ENCODE measurements around the gene TMEM98. TPM values are rescaled to one million over a fixed set of nuclear protein-coding genes. Genes with fewer than 3 reads are reported as not detected.

TMEM98 gene
- total and polyA plus RNA-seq, 2 of the 8 experiments (the other 6 are each of a cell fraction or from before 2014, with no cell fraction given): 86.1 to 232 TPM

DNA sequence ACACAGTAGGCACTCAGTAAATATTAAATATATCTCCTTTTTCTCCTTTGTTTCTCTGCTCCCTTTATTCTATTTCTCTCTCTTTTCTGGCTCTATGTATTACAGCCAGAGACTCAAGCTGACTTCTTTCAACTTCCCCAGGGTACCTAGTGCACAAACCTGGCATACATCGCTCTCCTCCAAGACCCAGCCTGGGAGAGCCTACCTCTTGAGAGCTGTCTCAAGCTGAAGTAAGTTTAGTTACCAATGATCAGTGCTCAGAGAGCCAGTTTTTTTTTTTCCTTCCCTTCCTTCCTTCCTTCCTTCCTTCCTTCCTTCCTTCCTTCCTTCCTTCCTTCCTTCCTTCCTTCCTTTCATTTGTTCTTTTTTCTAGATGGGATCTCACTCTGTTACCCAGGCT is 19.8 kb downstream of the TMEM98 start:
- POLR2A ChIA-PET (ENCODE audit: partially characterized antibody): interaction anchor here (0.8 to 1.8 kb wide), 4 partner anchors 8 to 19 kb away, joined by 3 to 7 read pairs (median 4); no protein-coding TSS in a partner anchor
- Histone ChIP-seq H3K4me3 (ENCODE audit: extremely low read depth in 1 of 4, insufficient read depth in 2 of 4, low read depth in 3 of 4, low read length in 4 of 4) (no peak overlapping the region), H3K23me2 (ENCODE audit: low read depth, low read length) (no peaks in the 10 kb centered on the region), H3K56ac (replicated peaks; ENCODE audit: insufficient read length, low read depth, low read length) (no peak overlapping the region), H3K27ac (ENCODE audit: low read depth, low read length) (no peak overlapping the region), H4K91ac (replicated peaks; ENCODE audit: insufficient read length, low read length) (no peak overlapping the region), H2BK12ac (ENCODE audit: low read depth, low read length) (no peak overlapping the region), H3K4me1 (replicated peaks in 1 of 4; ENCODE audit: control insufficient read depth in 3 of 4, insufficient read depth in 4 of 4, low read length in 3 of 4) (no peaks in the 10 kb centered on the region), H3K23ac (ENCODE audit: insufficient read length) (no peak overlapping the region), H3K9me3 (ENCODE audit: insufficient read depth in 2 of 2, low read depth in 1 of 2, low read length in 1 of 2) (no peaks in the 10 kb centered on the region), H2BK5ac (ENCODE audit: low read depth, low read length) (no peak overlapping the region), H2BK15ac (ENCODE audit: low read length) (no peak overlapping the region), H2AK5ac (ENCODE audit: low read depth, low read length) (no peak overlapping the region), H4K20me1 (replicated peaks in 1 of 2; ENCODE audit: control insufficient read depth in 1 of 2, insufficient read depth in 2 of 2, low read length in 2 of 2) (no peaks in the 10 kb centered on the region), H4K8ac (ENCODE audit: extremely low read depth, insufficient read depth, low read length) (no peak overlapping the region), H4K5ac (ENCODE audit: insufficient read length, low read depth, low read length) (no peak overlapping the region), H3K27me3 (replicated peaks in 1 of 4; ENCODE audit: control insufficient read depth in 3 of 4, extremely low read depth in 1 of 4, insufficient read depth in 3 of 4, low read length in 3 of 4) (no peaks in the 10 kb centered on the region; a peak in 1 of 7 replicates), H3K79me1 (ENCODE audit: low read depth, low read length) (no peaks in the 10 kb centered on the region), H3K4ac (replicated peaks; ENCODE audit: insufficient read length, low read depth, low read length) (no peak overlapping the region), H3K18ac (ENCODE audit: extremely low read depth, low read length) (no peak overlapping the region), H3K9ac (replicated peaks in 1 of 4; ENCODE audit: extremely low read depth in 1 of 4, low read depth in 3 of 4, low read length in 3 of 4) (no peak overlapping the region), H2AFZ (ENCODE audit: low read length) (no peak overlapping the region), H3K14ac (ENCODE audit: insufficient read length) (no peak overlapping the region), H3K36me3 (ENCODE audit: control insufficient read depth in 2 of 4, insufficient read depth in 4 of 4, low read length in 3 of 4) (no peaks in the 10 kb centered on the region; a peak in 1 of 8 replicates), H2BK120ac (replicated peaks; ENCODE audit: low read depth, low read length) (no peak overlapping the region), H2BK20ac (ENCODE audit: low read length) (no peak overlapping the region), H3K79me2 (ENCODE audit: control insufficient read depth in 1 of 2, insufficient read depth in 2 of 2, low read length in 2 of 2) (no peaks in the 10 kb centered on the region), H3K4me2 (ENCODE audit: insufficient read depth in 1 of 2, low read depth in 2 of 2, low read length in 2 of 2) (no peak overlapping the region)
- FAIRE-seq (no peak), DNase-seq (ENCODE audit: low read depth in 1 of 2, low spot score in 2 of 2) (no peak)
- TF ChIP-seq SAP30 (IDR thresholded peaks at IDR 0.05; ENCODE audit: insufficient read depth, insufficient replicate concordance, low read length): no peak
- TF ChIP-seq TAF1 (IDR thresholded peaks at IDR 0.05; ENCODE audit: low read depth, low read length): no peak
- TF ChIP-seq POLR2AphosphoS5 (IDR thresholded peaks at IDR 0.05; ENCODE audit: low read depth, low read length): no peak
- TF ChIP-seq CBX5 (IDR thresholded peaks at IDR 0.05; ENCODE audit: low read depth, low read length): no peak
- TF ChIP-seq MAX (IDR thresholded peaks at IDR 0.05): no peak
- no peak for TF ChIP-seq TEAD4 (IDR thresholded peaks at IDR 0.05; ENCODE audit: low read depth, low read length)
- WGBS, 2 experiments (ENCODE audit: extremely low coverage in 1 of 2, insufficient coverage in 1 of 2, insufficient read length in 1 of 2, insufficient replicate concordance in 2 of 2, low coverage in 1 of 2, low lambda C conversion rate in 2 of 2, missing lambda C conversion rate in 1 of 2): 100% methylated on average over 1 of the region's 1 CpG; no CpG with 5 or more reads in 1 of the 2 experiments
- CTCF ChIA-PET (ENCODE audit: partially characterized antibody): interaction anchor here (0.7 to 2.9 kb wide), 5 partner anchors 10 to 102 kb away, joined by 3 to 16 read pairs (median 3); no protein-coding TSS in a partner anchor
